ENCODE measurements around the gene PROM1.

PROM1 gene

DNA sequence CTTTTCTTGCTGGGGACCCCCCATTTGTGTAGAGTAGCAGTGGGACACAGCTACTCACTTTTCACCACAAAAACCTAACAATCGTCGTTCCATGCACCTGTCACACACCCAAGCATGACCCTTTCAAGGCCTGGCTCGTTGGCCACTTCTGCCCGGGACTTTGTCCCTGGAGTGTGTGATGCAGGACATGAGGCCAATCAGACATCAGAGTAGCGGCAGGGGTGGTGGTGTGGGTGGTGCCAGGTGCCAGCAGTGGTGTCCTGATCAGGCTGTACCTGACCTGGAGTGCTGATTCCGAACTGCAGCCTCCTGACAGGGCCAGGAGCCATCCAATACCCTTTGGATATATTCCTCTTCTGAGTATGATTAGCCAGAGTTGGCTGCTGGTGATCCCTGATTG is 23.1 kb upstream of the PROM1 start:
- DNase-seq (ENCODE audit: low read depth): no peak

DNA sequence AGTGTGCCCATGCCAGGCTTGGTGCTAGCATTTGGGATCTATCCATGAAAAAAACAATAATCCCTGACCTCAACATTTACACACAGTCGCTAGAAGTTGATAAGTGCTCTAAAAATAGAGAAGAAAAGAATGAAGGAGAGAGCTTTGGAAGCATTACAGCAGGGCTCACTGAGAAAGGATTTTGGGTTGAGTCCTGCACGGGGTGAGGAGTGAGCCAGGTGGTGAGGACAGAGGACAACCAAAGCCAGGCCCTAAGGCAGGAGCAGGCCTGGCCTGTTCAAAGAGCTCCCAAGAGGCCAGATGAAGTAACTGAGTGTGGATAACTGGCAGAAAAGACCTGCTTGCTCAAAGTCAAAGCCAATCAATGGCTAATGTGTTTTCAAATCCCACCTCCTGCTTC is 20.7 kb upstream of the PROM1 start:
- DNase-seq (ENCODE audit: low read depth): no peak

DNA sequence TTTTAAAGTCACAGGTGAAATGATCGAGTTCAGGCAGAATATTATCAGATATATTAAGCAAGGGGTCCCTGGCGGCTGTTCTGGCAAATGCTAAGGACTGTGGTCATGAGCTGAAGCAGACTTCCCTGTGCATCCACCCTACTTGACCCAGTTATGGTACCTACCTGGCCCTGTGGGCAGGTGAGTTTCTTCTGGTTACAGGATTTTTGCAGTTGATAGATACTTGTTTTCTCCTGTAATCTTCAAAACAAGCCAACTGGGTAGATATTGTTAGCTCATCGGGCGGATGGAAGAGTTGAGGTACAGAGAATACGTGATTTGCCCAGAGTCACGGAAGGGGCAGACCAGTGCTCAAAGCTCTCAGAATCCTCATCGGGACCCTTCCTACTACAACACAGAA is 18.5 kb upstream of the PROM1 start:
- no peak for DNase-seq (ENCODE audit: low read depth)

DNA sequence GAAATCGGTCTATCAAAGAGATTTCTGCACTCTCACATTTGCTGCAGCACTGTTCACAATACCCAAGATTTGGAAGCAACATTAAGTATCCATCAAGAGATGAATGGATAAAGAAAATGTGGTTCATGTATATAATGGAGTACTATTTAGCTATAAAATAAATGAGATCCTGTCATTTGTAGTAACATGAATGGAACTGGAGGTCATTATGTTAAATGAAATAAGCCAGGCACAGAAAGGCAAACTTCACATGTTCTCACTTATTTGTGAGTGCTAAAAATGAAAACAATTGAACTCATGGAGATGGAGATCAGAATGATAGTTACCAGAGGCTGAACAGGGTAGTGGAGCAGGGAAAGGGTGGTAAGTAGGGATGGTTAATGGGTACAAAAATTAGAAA is 17.0 kb upstream of the PROM1 start:
- DNase-seq (ENCODE audit: low read depth): no peak

DNA sequence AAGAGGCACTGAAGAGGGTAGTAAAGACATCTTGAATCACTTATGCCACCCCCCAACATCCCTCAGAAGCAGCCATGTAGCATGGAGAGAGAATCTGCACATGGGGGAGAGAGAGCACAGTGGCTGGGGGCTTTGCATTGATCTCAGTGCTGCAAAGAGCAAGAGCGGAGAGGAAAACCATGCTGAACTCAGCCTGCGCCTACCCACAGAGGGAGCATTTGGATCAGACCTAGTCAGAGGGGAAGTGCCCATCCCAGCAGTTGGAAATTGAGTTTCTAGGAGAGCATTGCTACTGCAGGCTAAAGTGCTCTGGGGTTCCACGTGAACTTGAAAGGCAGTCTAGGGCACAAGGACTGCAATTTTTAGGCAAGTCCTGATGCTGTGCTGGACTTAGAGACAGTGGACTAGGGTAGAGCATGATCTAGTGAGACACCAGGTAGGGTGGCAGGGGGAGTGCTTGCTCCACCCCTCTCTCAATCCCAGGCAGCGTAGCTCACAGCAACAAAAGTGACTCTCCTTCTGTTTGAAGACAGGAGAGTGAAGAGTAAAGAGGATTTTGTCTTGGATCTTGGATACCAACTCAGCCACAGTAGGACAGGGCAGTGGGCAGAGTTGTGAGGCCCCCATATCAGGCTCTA is 9.0 kb upstream of the PROM1 start:
- DNase-seq (ENCODE audit: low read depth): no peak

DNA sequence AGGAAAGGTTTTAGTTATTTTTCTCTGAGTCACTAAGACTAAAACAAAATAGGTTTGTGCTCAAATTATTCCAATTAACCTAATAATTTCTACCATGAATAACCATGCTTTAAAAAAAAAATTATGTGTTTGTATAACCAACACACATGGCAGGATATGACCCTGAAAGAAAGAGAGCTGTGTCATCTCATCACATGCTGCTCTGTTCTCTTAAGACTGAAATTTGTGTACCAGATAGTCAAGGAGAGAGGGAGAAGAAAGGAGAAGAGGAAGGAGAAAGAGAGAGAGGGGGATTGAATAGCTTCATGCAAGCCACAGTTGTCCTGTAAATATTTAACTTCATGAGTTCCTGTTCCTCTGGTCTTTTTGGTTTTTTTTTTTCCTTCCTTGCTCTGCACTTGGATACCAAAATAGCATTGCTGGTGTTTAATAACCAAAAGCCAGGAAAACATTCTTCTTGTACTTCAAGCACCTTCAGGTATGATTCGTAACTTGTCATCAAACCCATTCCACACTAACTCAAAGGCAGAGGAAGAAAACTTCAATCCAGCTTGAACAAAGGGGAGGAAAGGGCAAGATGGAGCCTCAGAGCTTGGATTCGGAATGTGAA is 6.4 kb upstream of the PROM1 start:
- DNase-seq (ENCODE audit: low read depth): no peak

DNA sequence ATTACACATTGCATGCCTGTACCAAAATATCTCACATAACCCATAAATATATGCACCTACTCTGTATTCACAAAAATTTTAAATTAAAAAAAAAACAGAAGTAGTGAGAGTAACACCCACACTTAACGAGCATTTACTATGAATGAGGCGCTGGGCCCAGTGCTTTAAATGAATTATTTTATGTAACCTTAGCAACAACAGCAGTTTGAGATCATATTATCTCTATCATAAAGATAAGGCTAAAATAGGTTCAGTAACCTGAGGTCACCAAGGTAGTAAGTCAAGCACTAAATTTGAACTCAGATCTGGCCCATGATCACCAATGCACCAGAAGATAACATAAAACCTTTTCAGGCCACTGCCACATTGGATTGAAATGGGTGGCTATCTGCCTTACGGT is 5.3 kb upstream of the PROM1 start:
- DNase-seq (ENCODE audit: low read depth): no peak

DNA sequence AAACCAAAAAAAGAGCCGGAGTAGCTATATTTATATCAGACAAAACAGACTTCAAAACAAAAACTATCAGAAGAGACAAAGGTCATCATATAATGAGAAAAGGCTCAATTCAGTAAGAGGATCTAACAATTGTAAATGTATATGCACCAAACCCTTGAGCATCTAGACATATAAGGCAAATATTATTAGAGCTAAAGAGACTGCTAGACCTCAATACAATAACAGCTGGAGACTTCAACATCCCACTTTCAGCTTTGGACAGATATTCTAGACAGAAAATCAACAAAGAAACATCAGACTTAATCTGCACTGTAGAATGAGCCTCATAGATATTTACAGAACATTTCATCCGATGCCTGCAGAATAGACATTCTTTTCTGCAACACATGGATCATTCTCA is 4.8 kb upstream of the PROM1 start:
- no peak for DNase-seq (ENCODE audit: low read depth)

DNA sequence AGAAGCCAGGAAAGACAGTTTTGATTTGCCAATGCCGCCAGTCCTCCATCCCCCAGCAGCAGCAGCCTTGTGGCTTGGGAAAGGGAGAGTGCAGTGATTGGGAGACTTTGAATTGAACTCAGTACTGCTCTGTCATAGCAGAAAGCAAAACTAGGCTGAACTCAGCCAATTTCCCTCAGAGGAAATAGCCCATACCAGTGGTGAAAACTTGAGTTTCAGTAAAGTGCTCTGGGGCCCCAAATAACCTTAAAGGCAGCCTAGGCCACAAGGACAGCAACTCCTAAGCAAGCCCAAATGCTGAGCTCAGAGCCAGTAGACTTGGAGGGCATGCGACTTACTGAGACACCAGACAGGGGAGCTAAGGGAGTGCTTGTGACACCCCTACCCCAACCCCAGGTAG is 2.0 kb upstream of the PROM1 start:
- DNase-seq (ENCODE audit: low read depth): no peak

DNA sequence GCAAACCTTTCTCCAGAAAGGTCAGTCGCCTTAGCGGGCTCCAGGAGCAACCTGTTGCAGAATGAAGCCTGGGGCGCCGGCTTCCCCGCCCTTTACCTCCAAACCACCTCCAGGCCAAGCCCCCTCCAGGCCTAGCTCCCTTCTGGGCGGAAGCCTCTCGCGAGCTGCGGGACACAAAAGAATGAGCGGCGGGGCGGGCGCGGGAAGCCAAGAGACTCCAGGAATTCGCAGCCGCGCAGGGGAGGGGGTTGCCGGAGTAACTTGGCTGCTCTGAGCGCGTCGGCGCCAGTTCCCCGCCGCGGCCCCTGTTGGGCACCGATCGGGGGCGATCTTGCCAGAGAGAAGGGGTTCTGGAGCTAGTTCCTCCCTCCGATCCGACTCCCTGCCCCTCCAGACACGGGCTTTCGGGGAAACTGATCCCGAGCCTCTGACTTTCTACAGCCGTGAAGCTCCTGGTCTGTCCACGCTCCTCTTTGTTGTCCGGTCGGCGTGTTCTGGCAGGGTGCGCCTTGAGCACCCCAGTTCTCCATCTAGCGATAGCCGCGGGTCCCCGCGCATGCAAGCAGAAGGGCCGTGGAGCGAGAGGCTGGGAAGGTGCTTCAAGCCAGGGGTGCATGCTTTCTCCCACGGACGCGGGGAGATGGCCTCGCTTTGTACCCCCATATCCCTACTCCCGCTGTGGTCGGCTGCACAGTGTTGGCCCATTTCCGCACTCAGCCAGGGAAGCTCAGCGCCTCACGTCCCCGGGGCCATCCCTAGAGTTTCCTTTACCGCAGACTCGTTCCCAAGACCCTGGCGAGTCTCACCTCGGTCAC is 1.2 kb downstream of the PROM1 start:
- DNase-seq (ENCODE audit: low read depth): peak; percentile 20

DNA sequence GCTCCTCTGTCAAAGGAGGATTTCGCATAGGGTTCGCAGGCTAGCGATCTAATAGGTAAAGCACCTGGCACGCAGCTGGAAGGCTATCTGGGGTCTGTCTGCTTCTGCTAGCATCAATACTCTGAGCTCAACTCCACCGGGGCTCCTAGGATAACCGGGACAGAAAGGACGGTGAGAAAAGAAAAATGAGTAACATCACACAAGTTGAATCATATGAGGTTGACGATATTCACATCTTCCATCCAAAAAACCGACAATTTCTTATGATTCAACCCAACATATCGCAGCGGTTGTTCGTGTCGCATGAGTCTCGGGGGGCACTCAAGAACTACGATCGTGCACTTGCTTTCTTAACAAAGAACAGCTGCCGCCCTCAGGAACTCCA is 1.8 kb downstream of the PROM1 start:
- DNase-seq (ENCODE audit: low read depth): no peak

DNA sequence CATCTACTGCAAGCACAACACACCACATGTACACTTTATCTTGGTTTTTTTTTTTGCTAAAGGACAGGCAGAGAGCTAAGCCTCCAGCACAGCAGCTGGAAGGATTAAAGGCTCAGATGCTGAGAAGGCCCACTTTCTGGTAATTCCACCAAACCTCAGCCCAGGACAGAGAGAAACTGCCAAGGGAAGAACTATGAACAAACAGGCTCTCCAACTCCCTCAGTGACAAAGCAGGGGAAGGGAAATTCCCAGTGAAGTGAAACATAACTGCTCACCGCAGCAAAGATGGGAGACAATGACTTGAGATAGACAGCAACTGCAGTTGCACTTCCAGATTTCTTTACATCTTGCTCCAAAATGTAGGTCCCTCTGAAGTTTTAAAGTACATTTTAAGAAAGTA is 4.8 kb downstream of the PROM1 start:
- no peak for DNase-seq (ENCODE audit: low read depth)

DNA sequence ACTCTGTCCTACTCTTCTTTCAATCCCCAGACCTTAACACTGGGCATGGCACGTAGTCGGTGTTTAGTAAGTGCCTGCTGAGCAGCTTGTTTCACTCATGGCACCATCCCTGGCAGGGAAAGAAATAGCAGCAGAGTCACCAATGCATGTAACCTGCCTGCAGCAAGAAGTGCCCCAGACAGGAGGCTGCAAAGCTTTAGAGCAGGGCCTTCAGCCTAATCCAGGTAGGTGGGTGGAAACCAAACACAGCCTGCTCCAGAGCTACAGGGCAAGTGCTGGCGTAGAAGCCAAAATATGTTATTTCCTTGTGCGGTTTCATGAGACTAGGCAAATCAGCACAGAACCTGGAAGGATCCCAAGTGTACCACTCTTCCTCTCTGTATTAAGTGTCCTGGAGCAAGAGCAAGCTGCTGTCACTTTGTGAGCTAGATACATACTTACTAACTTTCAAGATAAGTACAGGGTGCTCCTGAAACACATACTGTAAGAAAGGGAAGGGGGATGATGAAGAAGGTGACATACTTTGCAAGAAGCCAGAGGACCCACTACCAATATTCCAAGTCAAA is 5.5 kb downstream of the PROM1 start:
- DNase-seq (ENCODE audit: low read depth): no peak

DNA sequence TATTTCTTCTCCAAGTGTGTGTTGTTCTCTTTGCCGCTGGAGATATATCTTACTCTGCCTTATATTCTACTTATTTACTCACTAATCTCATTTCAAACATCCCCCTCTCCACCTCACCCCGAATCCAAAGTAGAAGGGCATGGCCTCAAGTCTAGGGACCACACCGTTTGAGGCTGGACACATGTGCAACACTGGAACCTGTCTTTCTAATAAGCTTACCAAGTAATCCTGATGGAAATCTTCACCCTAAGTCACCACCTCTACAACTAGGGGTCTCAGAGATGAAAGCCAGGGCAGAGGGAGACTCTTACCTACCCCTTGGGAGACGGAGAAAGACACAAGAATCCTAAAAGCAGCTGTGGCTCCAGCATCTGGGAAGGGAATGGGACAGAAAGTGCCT is 6.0 kb downstream of the PROM1 start:
- DNase-seq (ENCODE audit: low read depth): no peak

DNA sequence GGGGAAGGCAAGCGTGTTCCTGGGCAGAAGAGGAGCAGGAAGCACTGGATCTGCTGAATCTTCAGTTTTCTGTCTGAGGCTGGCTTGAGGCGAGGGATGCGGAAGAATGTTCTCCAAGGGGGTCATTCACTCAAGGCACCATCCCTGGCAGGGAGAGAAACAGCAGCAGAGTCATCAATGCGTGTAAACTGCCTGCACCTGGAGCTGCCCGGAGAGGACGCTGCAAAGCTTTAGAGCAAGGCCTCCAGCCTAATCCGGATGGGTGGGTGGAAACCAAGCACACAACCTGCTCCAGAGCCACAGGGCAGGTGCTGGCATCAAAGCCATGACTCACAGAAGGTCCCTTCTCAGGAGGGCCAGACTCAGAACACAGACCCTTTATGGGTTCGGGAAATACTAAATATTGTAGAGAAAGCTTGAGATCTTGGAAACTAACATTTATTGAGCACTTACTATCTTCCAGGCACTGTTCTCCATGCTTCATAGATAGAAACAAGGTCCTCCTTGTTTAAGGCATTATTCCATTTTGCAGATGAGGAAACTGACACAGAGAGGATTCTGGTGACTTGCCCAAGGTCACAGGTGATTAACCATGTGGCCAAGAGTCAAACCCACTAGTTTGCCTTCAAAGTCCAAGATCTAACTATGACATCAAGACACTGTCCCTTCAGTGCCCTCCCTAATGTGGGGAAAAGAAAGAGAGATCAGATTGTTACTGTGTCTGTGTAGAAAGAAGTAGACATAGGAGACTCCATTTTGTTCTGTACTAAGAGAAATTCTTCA is 7.7 kb downstream of the PROM1 start:
- no peak for DNase-seq (ENCODE audit: low read depth)

DNA sequence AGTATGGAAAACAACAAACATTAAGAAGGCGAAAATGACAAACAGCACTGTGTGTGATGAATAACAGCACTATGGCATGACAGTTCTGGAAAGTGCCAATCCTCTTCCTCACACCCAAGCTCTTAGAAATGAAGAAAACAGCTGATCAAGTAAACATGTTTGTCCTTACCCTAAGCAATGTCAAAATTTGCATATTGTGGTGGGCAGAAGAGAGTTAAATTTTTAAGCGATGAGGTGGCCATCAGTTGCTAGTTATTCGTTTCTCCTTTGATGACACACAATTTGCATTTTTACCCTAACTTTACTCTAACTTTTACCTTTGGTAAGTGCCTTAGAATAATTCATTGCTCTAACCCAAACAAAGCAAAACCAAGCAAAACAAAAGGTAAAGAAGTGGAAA is 8.8 kb downstream of the PROM1 start:
- DNase-seq (ENCODE audit: low read depth): no peak

DNA sequence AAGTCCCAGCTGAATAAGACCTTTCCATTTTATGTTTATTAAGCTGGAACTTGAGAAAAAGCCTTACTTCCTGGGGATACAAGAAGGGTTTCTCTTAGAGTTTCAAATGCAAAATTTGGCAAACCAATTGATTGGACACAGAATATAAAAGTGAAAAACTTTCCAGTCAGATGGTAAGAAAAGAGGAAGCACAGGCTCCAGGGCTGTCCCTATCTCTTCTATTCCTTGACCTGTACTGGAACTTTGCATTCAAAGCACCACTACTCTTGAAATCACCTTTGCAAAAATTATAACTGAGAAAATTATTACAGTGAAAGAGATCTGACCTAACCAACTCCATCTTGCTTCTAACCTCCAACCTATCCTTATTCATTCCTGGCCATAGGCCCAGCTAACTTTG is 11.7 kb downstream of the PROM1 start:
- no peak for DNase-seq (ENCODE audit: low read depth)

DNA sequence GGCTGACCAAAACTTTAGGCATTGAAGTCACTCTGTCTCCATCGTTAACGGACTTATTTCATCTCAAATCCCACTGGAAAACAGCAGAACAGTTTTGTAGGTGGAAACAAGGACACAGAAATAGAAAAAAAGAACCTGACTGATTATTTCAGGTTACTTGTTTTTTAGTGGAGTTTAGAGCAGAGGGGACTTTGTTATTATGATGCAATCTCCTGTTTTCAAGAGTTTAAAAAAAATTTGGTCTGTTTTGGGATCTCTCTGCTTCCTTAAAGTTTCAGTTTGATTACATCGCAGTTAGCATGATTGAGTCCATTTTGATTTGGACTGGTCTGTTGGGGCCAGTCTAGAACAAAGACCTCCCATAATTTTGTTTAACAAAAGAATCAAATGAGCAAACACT is 13.6 kb downstream of the PROM1 start:
- DNase-seq (ENCODE audit: low read depth): no peak

DNA sequence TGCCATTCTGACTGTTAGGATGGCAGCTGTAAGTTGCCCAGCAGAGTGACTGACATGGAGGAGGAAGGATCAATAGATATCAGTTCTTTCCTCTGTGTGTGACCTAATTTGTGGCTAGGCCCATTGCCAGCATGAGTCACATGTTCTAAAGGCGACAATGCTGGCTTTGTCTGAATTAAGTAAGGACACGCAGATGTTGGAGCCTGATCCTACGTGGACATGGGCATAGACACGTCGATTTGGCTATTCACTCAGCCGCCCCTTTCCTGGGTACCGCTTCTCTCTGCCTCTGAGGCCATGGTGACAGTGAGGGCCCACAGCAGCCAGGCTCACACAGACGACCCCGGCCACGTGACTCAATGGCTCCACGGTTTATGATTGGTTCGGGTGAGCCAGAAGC is 16.3 kb downstream of the PROM1 start:
- DNase-seq (ENCODE audit: low read depth): no peak

DNA sequence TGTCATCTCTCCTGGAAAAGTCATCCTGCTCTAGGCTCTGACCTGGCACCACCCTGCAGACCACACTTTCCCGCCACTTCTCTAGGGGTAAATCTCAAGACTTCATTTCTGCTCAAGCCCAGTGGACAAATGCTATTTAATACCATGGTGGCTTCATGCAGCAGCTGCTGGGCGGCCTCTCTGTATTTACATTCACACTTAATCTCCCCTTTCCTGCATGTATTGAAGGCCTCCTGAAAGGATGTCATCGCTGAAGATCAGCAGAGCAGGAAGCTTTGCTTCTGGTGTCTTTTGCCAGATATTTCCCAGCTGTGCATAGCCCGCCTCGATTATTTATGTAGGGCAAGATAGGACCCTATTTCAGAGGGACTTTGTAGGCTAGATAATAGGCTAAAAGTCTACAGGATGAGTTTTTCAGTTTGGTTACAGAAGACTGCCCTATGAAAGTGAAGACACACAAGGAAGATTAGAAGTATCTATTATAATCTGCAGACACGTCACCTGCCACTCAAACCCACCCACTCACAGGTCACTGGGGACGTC is 17.2 kb downstream of the PROM1 start:
- DNase-seq (ENCODE audit: low read depth): no peak

DNA sequence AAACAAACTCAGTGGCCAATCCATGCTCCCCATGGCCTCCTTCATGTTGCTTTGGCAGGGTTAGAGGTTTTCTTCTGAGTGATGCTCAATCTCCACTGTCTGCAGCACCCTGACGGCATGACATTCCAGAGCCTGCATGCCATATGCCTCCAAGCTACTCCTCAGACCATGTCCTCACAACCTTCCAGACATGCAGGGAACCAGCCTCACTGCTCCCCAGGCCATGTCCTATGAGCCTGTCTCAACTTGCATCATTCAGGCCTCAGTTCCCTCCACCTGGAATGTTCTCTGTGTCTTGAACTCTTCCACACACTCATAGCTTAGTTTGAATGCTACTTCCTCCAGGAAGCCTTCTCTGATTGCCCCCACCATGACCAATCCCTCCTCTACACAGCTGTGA is 18.8 kb downstream of the PROM1 start:
- no peak for DNase-seq (ENCODE audit: low read depth)

DNA sequence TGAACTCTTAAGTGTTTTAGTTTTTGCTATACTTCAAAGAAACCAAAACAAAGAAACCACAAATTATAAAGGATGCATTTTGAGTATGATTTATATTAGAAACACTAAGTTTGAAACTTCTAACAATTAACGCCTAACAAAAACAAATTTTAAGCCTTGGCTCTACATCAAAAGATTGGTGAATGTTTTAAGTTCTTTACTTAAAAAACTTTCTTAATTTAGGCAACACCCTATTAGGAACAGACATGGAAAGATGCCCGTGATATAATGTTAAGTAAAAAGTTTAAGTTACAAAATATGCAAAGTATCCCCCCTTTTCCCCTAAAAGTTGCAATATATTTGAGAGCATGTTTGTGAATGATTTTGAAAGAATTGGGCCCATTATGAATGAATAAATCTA is 21.2 kb downstream of the PROM1 start:
- DNase-seq (ENCODE audit: low read depth): no peak
